HEK293T (cell line): ENCODE data around the gene BRF1.

ENCODE experiments used
- BHLHE40 ChIP-seq: fragments of 450-650 bp; IDR thresholded peaks from 2 replicates; pipeline ENCODE4 v1.6.1; 2016; ENCODE audit warnings: mild to moderate bottlenecking, moderate library complexity, borderline replicate concordance
- ELF4 ChIP-seq: fragments of 450-650 bp; IDR thresholded peaks from 2 replicates; pipeline ENCODE4 v1.6.1; 2017; ENCODE audit warnings: antibody characterized with exemption
- FOXA1 ChIP-seq: fragments of 450-650 bp; IDR thresholded peaks from 2 replicates; pipeline ENCODE4 v1.6.1; 2016; ENCODE audit warnings: mild to moderate bottlenecking
- FOXK2 ChIP-seq: fragments of 450-650 bp; IDR thresholded peaks from 2 replicates; pipeline ENCODE4 v1.6.1; 2016; ENCODE audit warnings: mild to moderate bottlenecking
- FOXM1 ChIP-seq: fragments of 450-650 bp; IDR thresholded peaks from 2 replicates; pipeline ENCODE4 v1.6.1; 2017; ENCODE audit warnings: mild to moderate bottlenecking, borderline replicate concordance
- HDGF ChIP-seq: fragments of 450-650 bp; IDR thresholded peaks from 2 replicates; pipeline ENCODE4 v1.6.1; 2017; ENCODE audit warnings: antibody characterized with exemption, borderline replicate concordance
- LEF1 ChIP-seq: fragments of 450-650 bp; IDR thresholded peaks from 2 replicates; pipeline ENCODE4 v1.6.1; 2017; ENCODE audit warnings: mild to moderate bottlenecking, borderline replicate concordance
- SP1 ChIP-seq: fragments of 450-650 bp; IDR thresholded peaks from 2 replicates; pipeline ENCODE4 v1.6.1; 2017
- SUZ12 ChIP-seq: fragments of 450-650 bp; IDR thresholded peaks from 2 replicates; pipeline ENCODE4 v1.6.1; 2016; ENCODE audit warnings: mild to moderate bottlenecking
- TARDBP ChIP-seq: fragments of 450-650 bp; IDR thresholded peaks from 2 replicates; pipeline ENCODE4 v1.6.1; 2016
- ZNF384 ChIP-seq: fragments of 450-650 bp; IDR thresholded peaks from 2 replicates; pipeline ENCODE4 v1.6.1; 2016

DNA sequence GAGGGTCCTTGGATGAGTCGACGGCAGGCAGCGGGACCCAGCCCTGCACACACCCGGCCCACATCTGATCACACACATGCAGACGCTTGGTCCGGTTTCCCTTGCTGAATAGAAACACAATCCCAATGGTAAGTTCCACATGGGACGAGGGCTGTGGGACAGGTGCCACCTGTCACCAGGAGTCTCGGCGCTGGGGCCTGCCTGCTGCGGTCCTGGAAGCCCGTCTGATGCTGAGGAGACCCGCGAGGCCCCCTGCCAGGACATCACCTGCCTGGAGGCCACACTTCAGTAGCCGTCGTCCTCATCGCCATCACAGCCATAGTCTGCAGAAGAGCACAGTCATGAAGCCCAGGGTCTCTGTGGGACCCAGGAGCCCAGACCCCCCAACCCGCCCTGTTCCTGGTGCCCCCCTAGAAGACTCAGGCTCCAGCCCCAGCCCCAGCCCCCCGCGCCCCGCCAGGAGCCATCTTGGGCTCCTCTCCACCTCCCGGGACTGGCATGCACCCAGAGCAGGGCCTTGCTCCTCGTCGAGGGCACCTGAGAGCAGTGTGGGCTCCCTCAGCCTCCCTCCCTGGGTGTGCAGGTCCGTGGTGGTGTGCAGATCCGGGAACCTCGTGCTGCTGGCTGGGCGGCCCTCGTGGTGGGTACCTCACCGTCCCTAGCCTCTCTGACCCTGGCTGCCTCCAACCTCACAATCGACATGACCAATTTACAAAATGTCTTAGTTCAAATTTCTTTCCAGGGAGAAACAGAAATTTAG, 90.4 kb downstream of the BRF1 start:
- no peak for TF ChIP-seq SUZ12
- TF ChIP-seq LEF1: no peak
- no peak for TF ChIP-seq HDGF
- TF ChIP-seq SP1: no peak
- no peak for TF ChIP-seq BHLHE40
- no peak for TF ChIP-seq ZNF384
- TF ChIP-seq FOXA1: no peak
- TF ChIP-seq TARDBP: no peak
- TF ChIP-seq ELF4: no peak
- no peak for TF ChIP-seq FOXK2
- no peak for TF ChIP-seq FOXM1
